T-helper 9 cell (primary cell): ENCODE results near the gene SDE2.
"Not testable (repeated sequence)": the region's sequence is repeated elsewhere in the genome, so short reads cannot be mapped to it uniquely, and the experiment has no call there.

Source experiments
- DNase-seq: peaks from one replicate; pipeline ENCODE4 v3.0.0-alpha.2; 2020

Gene SDE2

DNA sequence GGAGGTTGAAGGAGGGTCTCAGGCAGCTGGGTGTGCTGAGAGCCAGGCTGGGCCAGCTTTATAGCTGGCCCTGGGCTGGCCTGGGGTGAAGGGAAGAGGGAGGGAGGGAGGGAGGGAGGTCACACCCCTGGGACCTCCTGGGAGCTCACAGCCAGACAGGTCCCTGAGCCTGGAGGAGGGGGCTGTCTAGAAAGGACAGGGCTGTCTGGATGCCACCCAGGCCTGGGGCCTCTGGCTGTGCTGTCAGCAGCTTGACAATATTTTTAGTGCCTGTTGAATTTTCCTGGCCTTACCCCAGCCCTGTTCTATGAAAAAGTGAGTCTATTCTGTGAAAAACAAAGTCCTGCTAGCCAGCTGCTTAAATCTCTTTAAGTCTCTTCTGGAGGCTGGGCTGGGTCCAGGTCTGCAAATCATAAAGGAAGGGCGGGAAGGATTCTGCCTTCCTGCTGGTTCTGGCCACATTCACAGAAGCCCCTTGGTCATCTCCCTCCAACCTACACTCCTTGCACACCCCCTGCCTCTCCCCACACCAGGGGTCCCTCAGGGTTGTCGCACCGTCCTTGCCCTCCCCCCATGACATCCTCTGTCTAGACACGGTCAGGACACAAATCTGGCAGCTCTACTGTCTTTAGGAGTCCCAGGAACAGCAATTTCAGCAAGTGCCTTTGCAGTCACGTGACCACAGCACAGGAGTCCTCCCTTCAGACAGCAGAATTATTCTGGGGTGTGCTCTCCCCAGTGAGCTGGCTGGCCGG lies 57.8 kb downstream of the SDE2 start, which contains the start of gene LEFTY2:
LEFTY2 (minus strand) TSS at position 34 of the 755 bp plus-strand sequence. CDS start 80 bp downstream, outside the sequence.
- no peak for DNase-seq

DNA sequence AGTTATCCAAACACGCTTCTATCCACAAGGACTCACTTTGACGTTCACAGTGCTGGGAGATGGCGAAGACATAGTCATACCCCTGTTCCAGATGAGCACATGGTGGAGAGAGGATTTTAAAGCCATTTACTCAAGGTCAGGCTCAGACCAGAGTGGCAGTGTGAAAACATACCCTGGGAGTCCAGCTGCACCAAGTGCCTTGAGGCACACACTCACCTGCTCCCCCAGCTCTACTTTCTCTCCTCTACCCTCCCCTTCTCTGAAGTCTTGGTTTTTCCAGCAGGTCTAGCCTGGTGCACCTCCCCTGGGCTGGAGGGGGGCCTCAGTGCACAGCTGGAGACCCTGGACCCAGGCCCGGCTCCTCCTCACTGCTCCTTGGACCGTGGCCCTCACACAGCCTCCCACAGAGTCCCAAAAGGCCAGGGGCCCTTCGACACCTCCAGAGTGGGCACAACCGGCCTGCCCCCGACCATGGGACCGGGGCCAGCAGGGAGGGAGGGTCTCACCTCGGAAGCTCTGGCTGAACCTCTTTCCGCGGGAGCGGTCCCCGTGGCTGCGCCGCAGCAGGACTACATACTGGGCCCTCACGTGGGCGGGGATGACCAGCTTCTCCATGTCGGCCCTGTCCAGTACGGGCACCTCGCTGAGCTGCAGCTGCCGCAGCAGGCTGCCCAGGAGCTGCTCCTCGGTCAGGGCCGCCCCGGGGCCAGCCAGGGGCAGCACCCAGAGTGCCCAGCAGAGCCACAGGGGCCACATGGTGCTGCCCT lies 58.6 kb downstream of the SDE2 start:
- DNase-seq: no peak

DNA sequence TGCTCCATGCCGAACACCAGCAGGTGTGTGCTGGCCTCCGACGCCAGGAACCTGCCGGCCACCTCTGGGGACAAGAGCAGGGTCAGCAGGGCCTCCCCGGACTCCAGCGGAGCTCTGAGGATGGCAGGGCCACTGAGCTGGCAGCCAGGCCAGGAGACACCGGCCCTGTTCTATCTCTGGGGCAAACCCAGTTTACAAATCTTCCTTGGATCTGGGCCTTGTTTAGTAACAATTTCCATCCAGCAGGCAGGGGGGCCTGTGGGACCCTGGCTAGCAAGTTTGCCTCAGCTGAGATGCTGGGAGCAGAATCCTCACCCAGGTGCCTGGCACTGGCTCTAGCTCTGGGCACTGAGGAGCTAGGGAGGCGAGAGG lies 59.2 kb downstream of the SDE2 start:
- not testable (repeated sequence) for DNase-seq

DNA sequence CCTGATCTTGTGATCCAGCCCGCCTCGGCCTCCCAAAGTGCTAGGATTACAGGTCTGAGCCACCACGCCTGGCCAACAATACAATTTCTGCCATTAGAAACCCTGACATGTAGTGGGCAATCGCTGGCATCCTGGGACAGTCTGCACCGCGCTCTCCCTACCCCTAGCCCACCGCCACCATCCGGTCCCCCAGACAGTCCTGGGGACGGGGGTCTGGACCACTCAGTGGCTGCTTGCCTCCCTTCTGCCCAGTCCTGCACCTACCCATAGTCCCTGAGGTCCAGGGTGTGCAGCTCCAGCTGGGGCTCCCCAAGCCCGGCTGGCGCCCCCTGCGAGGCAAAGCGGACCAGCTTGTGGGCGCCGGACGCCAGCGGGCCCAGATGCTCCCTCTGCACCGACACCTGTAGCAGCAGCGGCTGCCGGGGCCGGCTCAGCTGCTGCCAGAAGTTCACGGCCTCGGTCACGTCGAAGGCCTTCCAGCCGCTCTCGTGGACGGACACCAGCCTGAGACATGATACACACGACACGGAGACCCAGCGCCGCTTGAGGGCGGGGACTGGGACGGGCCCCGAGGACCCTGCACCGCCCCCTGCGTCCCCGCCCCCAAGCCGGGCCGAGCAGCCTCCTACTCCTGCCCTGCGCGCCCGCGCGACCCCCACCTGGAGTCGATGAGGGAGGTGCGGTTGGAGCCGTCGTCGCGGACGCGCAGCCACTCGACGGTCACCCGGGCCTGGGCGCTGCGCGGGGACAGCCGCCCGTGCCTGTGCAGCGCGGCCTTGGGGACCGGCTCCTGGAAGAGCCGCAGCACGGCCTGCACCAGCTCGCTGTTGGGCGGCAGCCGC lies 59.8 kb downstream of the SDE2 start:
- not testable (repeated sequence) for DNase-seq

DNA sequence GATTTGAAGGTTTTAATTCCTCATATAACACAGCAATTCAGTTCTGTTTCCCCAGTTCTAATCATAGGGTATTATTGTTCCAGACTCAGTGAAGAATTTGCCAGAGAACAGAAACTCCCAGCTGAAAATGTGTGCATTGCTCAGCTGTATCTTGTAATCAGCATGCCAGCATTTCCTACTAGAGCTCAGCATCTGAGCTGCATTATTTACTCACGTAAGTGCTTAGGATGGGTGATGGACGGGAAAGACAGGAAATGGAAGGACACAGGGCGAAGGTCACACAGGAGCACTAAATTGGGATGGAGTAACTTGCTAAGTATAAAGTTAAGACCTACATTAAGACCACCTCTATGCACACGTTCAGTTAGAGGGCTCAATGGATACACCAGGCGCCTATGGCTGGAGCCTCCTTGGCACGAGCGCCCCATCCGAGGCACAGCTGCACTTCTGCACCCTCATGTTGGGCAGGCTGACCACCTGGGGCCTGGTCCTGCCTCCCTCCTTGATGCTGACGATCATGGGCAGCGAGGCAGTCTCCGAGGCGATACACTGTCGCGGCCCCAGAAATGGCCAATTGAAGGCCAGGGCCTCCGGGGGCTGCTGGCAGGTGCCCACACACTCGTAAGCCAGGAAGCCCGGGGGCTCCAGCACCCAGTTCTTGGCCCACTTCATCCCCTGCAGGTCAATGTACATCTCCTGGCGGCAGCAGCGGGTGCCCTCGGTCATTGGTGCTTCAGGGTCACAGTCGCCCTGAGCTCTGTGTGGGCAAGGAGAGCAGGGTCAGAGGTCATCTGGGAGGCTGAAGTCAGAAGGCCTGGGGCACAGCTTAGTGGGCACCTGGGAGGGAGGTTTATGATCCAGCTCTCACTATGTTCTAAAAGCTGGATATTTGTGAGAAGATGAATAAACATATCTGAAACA lies 61.8 kb downstream of the SDE2 start:
- no peak for DNase-seq

DNA sequence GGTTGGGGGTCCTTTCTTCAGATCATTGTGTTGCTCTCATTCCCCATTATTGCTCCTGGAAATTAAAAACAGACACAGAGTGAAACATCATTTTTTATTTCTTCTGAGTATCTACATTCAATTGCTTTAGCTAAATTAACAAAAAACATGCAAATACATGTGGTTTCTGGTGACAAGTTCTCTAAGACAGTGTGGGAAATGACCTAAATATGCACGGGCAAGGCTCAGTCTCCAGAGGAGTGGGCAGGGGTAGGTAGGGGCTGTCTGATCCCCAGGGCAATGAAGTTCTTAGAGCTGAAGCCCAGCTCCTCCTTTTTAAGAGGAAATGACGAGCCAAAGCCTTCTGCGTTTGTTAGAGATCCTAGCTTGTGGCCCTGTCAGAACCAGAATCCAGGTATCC lies 62.6 kb downstream of the SDE2 start:
- DNase-seq: no peak

DNA sequence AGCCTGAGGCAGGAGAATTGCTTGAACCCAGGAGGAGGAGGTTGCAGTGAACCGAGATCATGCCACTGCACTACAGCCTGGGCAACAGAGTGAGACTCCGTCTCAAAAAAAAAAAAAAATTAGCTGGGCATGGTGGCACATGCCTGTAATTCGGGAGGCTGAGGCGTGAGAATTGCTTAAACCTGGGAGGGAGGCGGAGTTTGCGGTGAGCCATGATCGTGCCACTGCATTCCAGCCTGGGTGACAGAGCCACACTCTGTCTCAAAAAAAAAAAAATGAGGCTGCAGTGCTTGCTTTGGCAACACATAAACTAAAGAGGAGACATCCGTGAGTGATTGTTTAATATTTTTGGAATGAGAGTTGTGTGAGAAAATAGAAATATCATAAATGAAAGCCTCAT lies 63.1 kb downstream of the SDE2 start:
- not testable (repeated sequence) for DNase-seq

DNA sequence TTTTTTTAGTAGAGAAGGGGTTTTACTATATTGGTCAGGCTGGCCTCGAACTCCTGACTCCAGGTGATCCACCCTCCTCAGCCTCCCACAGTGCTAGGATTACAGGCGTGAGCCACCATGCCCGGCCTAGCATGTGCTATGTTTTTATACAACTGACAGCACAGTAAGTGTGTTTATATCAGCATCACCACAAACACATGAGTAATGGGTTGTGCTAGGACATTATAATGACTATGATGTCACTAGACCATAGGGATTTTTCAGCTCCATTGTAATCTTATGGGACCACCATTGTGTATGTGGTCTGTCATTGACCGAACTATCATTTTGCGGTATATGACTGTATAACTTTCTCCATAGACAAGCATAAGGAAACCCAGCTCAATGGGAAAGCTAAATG lies 64.4 kb downstream of the SDE2 start:
- no peak for DNase-seq

DNA sequence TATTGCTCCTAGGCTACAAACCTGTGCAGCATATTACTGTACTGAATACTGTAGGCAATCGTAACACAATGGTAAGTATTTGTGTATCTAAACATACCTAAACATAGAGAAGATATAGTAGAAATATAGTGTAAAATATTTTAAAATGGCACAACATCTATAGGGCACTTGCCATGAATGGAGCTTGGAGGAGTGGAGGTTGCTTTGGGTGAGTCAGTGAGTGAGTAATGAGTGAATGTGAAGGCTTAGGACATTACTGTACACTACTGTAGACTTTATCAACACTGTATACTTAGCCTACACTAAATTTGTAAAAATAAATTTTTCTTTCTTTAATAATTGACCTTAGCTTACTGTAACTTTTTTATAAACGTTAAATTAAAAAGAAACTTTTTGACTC lies 66.1 kb downstream of the SDE2 start:
- DNase-seq: no peak
